ENCODE measurements around the gene NEIL3.
"Not testable (repeated sequence)": the region's sequence is repeated elsewhere in the genome, so short reads cannot be mapped to it uniquely, and the experiment has no call there.

The NEIL3 gene

GRCh38 chr4:177302371-177303100, 7.1 kb upstream of the NEIL3 start:
- DNase-seq (ENCODE audit: low read depth): no peak

- no peak for DNase-seq (ENCODE audit: low read depth)
Observed at GRCh38 chr4:177304094-177304493, 5.6 kb upstream of the NEIL3 start.

- not testable (repeated sequence) for DNase-seq (ENCODE audit: low read depth)
Observed at GRCh38 chr4:177304864-177305263, 4.8 kb upstream of the NEIL3 start.

- DNase-seq (ENCODE audit: low read depth): no peak
Observed at GRCh38 chr4:177308125-177308524, 1.5 kb upstream of the NEIL3 start.

DNA sequence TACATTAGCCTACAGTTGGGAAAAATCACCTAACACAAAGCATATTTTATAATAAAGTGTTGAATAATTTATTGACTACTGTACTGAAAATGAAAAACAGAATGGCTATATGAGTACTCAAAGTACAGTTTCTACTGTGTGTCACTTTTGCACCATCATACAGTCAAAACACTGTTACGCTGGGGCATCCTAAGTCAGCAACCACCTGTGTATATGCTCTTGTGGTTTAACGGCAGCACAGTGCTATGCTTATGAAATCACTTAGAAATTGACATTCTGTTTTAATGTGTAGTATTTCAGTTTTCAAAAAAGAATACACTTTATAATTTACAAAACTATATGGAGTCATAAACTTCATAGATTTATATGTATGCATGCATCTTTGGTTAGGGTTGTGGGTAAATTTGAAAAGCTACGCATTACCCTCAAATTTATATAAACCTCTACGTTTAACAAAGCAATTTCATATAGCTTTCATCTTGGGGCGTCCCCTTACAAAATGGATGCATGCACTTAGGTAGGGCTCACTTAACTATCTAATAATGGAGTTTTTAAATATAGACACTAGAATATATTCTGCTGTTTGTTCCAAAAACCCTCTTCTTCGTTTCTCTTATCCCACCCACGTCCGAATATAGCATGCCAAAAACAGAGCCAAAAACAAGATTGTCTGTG, 690 bp upstream of the NEIL3 start:
- no peak for DNase-seq (ENCODE audit: low read depth)

- no peak for DNase-seq (ENCODE audit: low read depth)
Observed at GRCh38 chr4:177311589-177311988, 1.9 kb downstream of the NEIL3 start.

DNA sequence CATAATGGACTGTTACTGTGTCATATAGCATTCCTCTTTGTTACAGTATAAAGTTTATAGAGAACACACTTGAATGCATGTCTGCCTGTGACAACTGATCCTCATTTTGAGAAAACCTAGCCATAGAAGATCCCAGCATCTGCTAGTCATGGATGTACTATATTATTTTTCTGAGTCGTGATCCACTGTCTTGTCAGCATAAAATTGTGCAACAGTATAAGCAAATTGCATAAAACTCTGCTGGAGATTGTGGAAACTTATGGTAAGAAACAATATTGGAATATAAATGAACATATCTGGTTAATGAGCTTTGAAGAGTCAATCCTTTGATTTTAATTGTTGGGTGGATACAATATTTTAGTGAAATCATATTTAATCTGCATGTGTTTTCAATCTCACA, 3.6 kb downstream of the NEIL3 start:
- no peak for DNase-seq (ENCODE audit: low read depth)

- no peak for DNase-seq (ENCODE audit: low read depth)
Observed at GRCh38 chr4:177315767-177316464, 6.2 kb downstream of the NEIL3 start.

DNA sequence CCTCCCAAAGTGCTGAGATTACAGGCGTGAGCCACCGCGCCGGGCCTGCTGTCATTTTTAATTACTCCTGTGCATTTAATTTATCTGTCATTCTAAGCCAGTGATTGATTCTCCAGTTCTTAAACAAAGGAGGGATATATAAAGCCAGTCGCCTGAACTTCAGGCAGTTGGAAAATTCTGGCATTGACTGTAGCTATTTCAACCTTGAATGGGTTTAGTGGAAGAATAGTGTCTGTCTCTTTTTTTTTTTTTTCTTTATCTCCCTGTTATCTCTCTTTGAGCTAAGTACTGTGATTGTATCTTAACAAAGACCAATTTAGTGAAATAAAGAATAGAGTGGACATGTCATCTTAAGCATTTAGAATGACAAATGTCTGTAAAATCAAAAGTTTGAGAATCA, 11.0 kb downstream of the NEIL3 start:
- DNase-seq (ENCODE audit: low read depth): no peak

DNA sequence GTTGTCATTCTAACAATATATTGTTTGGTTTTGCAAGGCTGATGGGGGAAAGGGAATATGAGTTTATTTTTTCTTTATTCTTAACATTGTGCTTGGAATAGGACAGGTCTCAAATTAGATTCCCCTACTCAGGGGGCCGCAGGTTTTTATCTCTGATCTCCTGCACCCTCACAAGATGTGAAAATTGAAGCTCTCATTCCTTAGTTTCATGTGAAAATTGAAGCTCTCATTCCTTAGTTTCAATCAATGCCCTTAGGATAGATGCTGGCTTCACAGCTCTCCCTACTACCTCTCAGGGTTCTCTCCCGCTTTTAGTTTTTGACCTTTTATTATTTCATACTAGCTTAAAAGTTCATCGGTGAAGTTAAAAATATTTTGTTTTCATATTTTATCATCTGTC, 12.0 kb downstream of the NEIL3 start:
- no peak for DNase-seq (ENCODE audit: low read depth)

DNA sequence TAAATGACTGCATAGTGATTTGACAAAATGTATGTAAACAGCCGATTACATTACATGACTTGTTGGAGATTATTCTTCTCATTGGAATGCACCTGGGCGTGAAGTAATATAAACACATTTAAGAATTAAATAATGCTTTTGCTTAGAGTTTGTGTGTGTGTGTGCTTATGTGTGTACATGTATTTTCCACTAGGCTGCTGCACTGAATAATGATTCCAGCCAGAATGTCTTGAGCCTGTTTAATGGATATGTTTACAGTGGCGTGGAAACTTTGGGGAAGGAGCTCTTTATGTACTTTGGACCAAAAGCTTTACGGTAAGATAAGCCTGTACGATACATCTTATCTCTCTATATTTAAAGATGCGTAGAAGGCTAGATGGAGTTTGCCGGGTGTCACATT, 12.6 kb downstream of the NEIL3 start:
- DNase-seq (ENCODE audit: low read depth): no peak

- DNase-seq (ENCODE audit: low read depth): no peak
Observed at GRCh38 chr4:177322881-177323280, 13.2 kb downstream of the NEIL3 start.

GRCh38 chr4:177323416-177323815, 13.7 kb downstream of the NEIL3 start:
- DNase-seq (ENCODE audit: low read depth): no peak

DNA sequence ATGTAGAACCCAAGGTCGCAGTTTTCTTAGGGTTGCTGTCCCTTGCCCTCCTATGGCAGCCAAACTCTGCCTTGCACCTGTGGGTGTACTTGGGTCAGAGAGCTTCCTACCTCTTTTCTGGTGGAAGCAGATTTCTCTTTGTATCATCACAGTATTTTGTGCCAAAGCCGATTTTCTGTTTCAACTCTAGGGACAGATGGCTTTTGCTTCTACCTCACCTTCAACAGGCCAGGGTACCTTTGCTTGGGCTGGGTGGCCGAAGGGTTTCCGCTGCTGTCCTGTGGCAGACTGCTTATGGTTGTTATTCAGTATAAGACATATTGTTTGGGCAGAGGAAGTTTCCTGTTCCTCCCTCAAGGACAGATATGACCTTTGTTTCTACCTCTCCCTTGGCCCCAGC, 22.4 kb downstream of the NEIL3 start:
- no peak for DNase-seq (ENCODE audit: low read depth)

DNA sequence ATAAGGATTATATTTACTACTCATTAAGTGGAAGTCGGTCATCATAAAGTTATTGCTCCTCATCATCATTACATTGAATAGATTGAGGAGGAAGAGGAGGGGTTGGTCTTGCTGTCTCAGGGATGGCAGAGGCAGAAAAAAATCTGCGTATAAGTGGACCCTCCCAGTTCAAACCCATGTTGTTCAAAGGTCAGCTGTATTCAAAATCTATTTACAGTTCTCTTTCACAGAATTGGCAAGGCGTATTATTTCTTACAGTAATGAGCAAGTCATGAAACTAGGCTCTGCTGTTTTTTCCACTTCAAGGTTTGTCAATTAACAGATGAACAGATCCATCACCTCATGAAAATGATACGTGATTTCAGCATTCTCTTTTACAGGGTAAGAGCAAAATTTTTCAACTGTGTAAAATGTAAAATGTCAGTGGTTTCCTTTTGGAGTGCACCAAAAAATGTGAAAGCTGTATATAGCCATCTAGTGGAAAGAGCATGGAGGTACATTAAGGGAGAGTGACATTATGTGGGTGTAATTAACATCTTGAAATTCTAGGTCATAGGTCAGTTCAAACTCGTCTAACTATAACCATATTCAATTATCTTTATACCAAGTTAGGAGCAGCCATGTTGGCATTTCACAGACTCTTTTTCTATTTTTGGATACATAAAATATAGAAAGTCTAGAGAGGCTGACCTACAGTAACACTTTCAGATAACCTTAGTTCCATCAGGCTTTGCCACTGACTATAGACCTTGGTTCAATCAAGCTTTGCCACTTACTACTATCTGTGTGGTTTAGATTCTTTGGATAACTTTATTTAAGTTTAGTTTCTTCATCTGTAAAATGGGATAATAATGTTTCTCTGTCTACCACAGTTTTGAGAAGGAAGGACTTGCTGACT, 30.1 kb downstream of the NEIL3 start:
- no peak for DNase-seq (ENCODE audit: low read depth)

- no peak for DNase-seq (ENCODE audit: low read depth)
Observed at GRCh38 chr4:177348348-177348747, 38.7 kb downstream of the NEIL3 start.

GRCh38 chr4:177349191-177349590, 39.5 kb downstream of the NEIL3 start:
- no peak for DNase-seq (ENCODE audit: low read depth)

DNA sequence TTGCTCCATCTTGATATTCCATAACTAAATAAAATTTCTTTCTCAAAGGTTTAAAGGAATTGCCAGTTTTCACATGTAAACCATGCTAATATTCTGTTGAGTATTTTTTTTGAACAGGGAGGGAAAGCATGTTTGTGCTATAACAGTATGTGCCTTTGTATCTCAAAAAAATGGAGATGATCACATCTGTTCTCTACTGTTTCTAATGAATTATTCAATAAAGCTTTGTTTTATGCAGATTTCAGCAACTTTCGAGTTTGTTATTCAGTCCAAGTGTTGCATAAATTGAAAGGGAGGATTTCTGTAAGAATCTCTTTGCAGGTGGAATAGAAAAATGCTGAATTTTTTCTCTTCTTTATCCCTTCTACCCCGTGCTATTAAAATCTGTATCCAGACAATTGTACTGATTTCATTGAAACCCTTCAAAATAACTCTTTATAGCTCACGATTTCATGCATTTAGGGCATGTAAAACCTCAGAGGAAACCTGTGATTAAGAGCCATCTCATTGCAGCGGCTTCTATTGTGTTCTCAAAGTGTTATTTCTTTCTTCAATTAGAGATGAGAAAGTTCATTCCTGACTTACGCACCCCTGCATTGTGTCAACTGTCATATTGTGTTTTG, 42.1 kb downstream of the NEIL3 start:
- DNase-seq (ENCODE audit: low read depth): no peak

DNA sequence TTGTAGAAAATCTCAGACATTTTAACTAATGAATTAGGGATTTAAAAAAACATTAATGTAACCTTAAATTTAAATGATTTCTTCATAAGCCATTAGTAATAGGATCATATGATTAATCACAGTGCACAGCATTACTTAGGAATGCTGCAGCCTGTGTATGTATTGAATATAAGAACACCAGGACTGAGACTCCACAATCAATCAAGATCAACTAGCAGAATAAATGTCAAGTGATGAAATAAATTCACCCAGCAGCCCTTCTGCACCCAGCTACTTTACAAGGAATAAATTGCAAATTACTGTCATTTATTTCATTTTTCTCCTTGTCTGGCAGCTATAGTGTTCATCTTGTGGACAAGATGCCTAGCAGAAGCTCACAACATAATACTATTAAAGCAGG, 46.5 kb downstream of the NEIL3 start:
- DNase-seq (ENCODE audit: low read depth): no peak

GRCh38 chr4:177356921-177357320, 47.2 kb downstream of the NEIL3 start:
- DNase-seq (ENCODE audit: low read depth): no peak

DNA sequence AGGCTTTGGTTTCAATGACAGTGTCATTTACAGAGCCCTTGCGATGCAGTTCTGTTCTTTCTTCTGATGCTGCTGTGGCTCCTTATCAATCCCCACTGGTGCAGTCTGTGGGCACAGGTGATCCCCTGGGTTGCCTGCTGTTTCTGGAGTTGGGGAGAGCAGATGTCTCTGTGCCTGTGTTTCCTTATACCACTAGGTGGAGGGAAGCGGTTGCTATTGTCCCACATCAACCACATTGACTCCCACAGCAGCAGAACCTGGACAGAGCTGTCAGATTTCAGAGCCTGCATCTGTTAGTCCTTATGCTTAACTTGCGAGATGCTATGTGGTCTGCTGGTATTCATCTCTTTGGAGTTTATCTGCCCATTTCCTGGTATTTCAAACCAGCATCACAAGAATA, 57.7 kb downstream of the NEIL3 start:
- DNase-seq (ENCODE audit: low read depth): no peak

DNA sequence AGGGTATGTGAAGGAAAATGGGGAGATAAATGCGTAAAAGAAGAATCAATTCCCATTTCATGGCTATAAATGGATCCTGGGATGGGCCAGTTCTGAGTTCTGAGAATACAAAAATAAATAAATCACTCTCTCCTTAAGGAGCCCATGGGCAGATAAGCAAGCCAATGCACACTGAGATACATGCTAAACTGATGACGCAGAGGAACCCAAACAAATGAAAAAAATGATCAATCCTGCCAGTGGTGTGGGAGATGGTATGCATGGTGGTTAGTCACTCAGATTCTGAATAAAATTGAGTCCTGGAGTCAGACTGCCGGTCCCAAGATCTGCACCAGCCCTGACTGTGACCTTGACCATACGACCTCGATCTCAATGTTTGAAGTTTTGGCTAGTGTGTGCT, 59.7 kb downstream of the NEIL3 start:
- DNase-seq (ENCODE audit: low read depth): no peak

Measured in activated T-helper 1 cell treated with Interleukin-2 at 50 U/mL for 16 hours (primary cell).